ENCODE measurements around the gene DDIAS. TPM values are rescaled to one million over a fixed set of nuclear protein-coding genes. Genes with fewer than 3 reads are reported as not detected.

The DDIAS gene
- total and polyA plus RNA-seq, 12 donors, result 0.17 to 2.7 (median 0.83) TPM

GRCh38 chr11:82978422-82979099, 77.0 kb downstream of the DDIAS start:
- Histone ChIP-seq H3K36me3 (replicated peaks in 1 of 2) (peaks cover 0 to 10% of the 10 kb centered on the region in 2 donors), H3K4me3 (no peak overlapping the region), H3K27ac (peak overlapping the region in 1 of 5 donors; percentile 22), H3K4me1 (replicated peaks in 1 of 2) (peaks cover 8 to 16% of the 10 kb centered on the region in 2 donors), H3K9me3 (replicated peaks in 1 of 3) (peaks cover 0 to 4% (median 0%) of the 10 kb centered on the region in 3 donors), H3K27me3 (no peaks in the 10 kb centered on the region)
- intact Hi-C loops (cut with DNase I), result no loop called here
- no peak for DNase-seq
- TF ChIP-seq CTCF (IDR thresholded peaks at IDR 0.05) (no peak), POLR2A (IDR thresholded peaks at IDR 0.05) (no peak)
- 53 to 58% (median 54%) methylated on average over 6 of the region's 6 CpGs for WGBS, 4 donors

- TF ChIP-seq CTCF (IDR thresholded peaks at IDR 0.05) (no peak), POLR2A (IDR thresholded peaks at IDR 0.05) (no peak)
- no peak overlapping the region for H3K4me3 ChIP-seq
- peaks cover 8 to 16% of the 10 kb centered on the region in 2 donors for H3K4me1 ChIP-seq (replicated peaks in 1 of 2)
- H3K27me3 ChIP-seq, result no peaks in the 10 kb centered on the region
- intact Hi-C loops (cut with DNase I), result no loop called here
- peak overlapping the region in 4 of 5 donors; percentile 22 to 36 (median 29) for H3K27ac ChIP-seq
- H3K9me3 ChIP-seq (replicated peaks in 1 of 3), result no peaks in the 10 kb centered on the region
- H3K36me3 ChIP-seq (replicated peaks in 1 of 2), result peaks cover 0 to 19% of the 10 kb centered on the region in 2 donors
- DNase-seq, result no peak
Measured at GRCh38 chr11:82979824-82980223, 78.3 kb downstream of the DDIAS start.

GRCh38 chr11:82980292-82980691, 78.8 kb downstream of the DDIAS start:
- Histone ChIP-seq H3K9me3 (replicated peaks in 1 of 3) (no peaks in the 10 kb centered on the region), H3K4me3 (no peak overlapping the region), H3K27ac (peak overlapping the region in 1 of 5 donors; percentile 23), H3K27me3 (no peaks in the 10 kb centered on the region), H3K36me3 (replicated peaks in 1 of 2) (peaks cover 0 to 20% of the 10 kb centered on the region in 2 donors), H3K4me1 (replicated peaks in 1 of 2) (peaks cover 8 to 16% of the 10 kb centered on the region in 2 donors)
- no peak for TF ChIP-seq CTCF (IDR thresholded peaks at IDR 0.05)
- no peak for TF ChIP-seq POLR2A (IDR thresholded peaks at IDR 0.05)
- no peak for DNase-seq
- intact Hi-C loops (cut with DNase I), result no loop called here

- peaks cover 0 to 20% of the 10 kb centered on the region in 2 donors for H3K36me3 ChIP-seq (replicated peaks in 1 of 2)
Measured at GRCh38 chr11:82980947-82981346, 79.4 kb downstream of the DDIAS start.

More at GRCh38 chr11:82980947-82981346, 79.4 kb downstream of the DDIAS start:
- Histone ChIP-seq H3K27me3 (no peaks in the 10 kb centered on the region), H3K9me3 (replicated peaks in 1 of 3) (no peaks in the 10 kb centered on the region), H3K4me3 (no peak overlapping the region), H3K27ac (peak overlapping the region in 1 of 5 donors; percentile 23), H3K4me1 (replicated peaks in 1 of 2) (peaks cover 8 to 16% of the 10 kb centered on the region in 2 donors)
- TF ChIP-seq POLR2A (IDR thresholded peaks at IDR 0.05) (no peak), CTCF (IDR thresholded peaks at IDR 0.05) (no peak)
- WGBS, 4 donors, result 57 to 76% (median 69%) methylated on average over 4 of the region's 4 CpGs
- intact Hi-C loops (cut with DNase I), result no loop called here
- DNase-seq, result no peak
